Tibial nerve (tissue), 4 donors: Measurements from ENCODE around the gene HPS1.

Experiments used
- CTCF ChIP-seq, 5 experiments: fragments of 200-600 bp in 3 of 5; fragments of 450-650 bp in 2 of 5; sonication (generic) in 3 of 5; IDR thresholded peaks; one replicate each; pipeline ENCODE4 v1.5.1; 2016 to 2019; ENCODE audit warnings: antibody characterized with exemption in 5 of 5, mild to moderate bottlenecking in 3 of 5, moderate library complexity in 2 of 5
- EP300 ChIP-seq, 2 donors: sonication (generic); formaldehyde crosslinking; IDR thresholded peaks; one replicate each; pipeline ENCODE4 v1.6.1; 2017; ENCODE audit warnings: antibody characterized with exemption in 2 of 2, mild to moderate bottlenecking in 1 of 2
- POLR2A ChIP-seq, 2 donors: fragments of 450-650 bp; IDR thresholded peaks; one replicate each; pipeline ENCODE4 v1.6.1; 2017; ENCODE audit warnings: antibody characterized with exemption in 2 of 2, mild to moderate bottlenecking in 2 of 2, moderate library complexity in 2 of 2

GRCh38 chr10:98470850-98471249, 24.1 kb upstream of the HPS1 start:
- no peak for TF ChIP-seq POLR2A (IDR thresholded peaks at IDR 0.05)
- TF ChIP-seq EP300 (IDR thresholded peaks at IDR 0.05): no peak
- no peak for TF ChIP-seq CTCF (IDR thresholded peaks at IDR 0.05)
